Inferior parietal cortex (tissue), 1 donor: ENCODE measurements around the gene ELFN1.

Experiments used
- DNase-seq: peaks from one replicate; pipeline ENCODE4 v3.0.0-alpha.2; 2016; ENCODE audit errors: extremely low spot score

ELFN1 gene

DNA sequence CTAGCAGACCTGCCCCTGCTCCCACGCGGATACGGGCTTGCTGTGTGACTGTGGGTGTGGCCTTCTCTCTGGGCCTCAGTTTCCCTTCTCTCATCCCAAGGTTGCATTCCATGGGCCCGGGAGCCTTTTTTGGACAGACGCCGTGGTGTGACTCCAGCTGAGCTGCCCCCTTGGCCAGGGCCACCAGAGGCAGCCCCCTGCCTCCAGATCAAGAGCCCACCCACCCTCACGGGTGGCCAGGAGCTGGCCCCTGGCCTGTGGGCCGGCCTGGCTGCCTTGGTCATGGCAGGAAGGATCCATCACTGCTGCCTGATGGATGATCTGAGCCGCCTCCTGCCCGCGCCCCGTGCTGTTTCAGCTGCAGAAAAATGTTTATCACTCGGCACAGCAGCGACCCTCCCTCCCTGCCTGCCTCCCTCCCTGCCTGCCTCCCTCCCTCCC lies 27.8 kb upstream of the ELFN1 start:
- DNase-seq: no peak

- DNase-seq: no peak
Measured at GRCh38 chr7:1643270-1644092, 26.6 kb upstream of the ELFN1 start.

GRCh38 chr7:1644341-1645070 lies 25.6 kb upstream of the ELFN1 start:
- no peak for DNase-seq

DNA sequence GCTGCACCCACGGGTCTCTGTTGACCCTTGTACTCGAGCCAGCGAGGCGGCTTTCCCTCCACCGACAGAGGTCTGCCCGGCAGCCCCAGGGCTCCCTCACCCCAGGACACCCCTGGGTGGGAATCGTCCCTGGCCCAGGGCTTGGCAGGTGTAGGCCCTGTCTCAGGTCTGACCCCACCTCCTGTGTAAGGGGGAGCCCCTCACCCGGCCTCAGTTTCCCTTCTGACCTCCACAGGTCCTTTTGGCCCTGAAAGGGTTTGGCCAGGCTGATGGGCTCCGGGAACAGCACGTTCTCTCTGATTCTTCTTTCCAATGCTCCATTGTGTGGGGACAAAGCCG lies 25.0 kb upstream of the ELFN1 start:
- no peak for DNase-seq

DNA sequence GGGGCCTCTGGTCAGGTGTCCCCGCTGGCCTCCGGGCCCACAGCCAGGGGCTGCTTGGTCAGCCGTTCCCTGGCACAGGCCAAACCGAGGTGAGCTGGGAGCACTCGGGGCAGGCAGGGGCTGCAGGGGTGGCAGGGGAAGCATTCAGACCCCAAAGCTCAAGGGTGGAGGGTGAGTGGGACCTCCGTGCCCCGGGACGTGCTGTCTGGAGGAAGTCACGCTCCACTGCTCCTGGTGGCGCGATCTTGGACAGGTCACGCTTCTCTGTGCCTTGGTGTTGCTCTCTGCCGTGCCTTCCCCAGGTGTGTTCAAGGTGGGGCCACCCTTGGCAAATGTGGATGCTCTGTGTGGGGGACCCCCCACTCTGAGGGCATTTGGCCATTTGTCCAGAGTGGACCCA lies 24.6 kb upstream of the ELFN1 start:
- DNase-seq: no peak

DNA sequence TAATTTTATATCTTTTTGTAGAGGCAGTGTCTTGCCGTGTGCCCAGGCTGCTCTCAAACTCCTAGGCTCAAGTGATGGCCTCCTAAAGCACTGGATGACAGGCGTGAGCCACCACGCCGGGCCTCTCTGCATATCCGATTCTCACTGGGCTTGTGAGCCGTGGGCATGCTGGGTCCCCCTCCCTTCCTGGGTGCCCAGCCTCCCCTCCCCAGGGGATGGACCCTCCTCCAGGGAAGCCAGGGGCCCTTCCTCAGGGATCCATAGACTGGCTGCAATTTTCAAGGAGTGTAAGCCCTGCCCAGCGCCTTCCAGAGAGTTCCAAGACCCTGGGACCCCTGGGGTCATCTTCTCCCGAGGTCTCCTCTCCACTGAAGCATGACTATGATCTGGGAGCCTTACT lies 23.7 kb upstream of the ELFN1 start:
- no peak for DNase-seq

GRCh38 chr7:1646957-1647891 lies 22.9 kb upstream of the ELFN1 start:
- DNase-seq: no peak

DNA sequence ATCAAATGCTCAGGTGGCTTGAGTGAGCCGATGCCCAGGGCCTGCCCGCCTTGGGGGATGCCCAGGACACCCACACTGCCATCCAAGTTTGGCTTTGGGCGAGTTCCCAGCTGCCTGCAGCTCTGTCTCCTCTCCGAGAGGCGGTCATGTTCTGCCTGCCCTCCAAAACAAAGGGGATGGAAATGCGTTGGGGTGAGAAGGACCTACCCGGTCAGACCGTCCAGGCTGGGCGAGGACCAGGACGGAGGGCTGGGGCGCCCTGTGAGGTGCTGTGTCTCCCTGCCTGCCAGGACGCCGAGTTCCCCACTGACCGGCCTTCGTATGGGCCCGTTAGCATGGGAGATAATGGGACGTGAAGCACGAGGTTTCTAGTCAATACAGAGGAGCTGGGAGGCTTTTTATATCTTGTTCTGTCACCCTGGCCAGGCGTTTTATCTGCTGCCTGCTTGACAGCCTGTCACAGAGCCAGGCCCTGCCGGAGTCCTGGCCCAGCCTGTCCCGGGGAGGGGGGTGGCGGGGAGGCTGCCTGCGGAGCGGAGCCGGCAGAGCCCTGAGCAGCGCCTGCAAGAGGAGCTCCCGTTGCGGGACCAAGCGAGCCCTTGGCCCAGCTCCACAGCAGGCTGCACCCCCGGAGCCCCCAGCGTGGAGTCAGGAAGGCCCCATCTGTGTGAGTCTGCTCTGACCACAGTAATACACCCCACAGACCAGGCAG lies 22.0 kb upstream of the ELFN1 start:
- DNase-seq: peak; percentile 5

GRCh38 chr7:1649751-1650326 lies 20.2 kb upstream of the ELFN1 start:
- no peak for DNase-seq

DNA sequence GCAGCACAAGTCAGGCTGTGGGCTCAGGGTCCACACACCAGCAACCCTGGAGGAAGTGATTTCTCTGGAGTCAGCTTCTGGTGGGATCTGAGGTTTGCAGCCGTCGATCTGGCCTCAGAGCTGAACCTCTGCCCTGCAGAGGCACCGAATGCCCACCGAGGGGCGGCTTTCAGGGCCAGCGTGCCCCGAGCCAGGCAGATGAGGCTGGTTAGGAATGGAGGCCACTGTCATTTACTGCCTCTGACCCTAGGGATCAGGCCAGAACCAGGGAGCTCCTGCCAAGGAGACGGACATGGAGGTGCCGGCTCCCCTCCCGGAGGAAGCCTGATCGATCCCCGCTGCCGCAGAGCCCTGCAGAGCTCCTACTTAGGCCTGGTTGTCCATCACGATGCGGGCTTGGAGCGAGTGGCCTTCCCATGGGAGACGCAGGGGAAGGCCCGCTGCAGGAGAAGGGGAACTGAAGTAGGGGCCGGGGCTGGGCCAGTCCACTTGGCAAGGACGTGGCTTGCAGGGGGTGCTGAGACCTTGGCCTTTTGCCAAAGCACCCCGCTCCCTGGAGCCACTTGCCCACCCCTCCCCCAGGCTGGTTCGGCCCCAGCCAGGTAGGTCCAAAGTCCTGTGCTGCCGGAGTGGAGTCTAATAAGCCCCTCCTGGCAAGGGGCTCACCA lies 19.6 kb upstream of the ELFN1 start:
- DNase-seq: no peak

- DNase-seq: no peak
Measured at GRCh38 chr7:1651031-1651446, 19.0 kb upstream of the ELFN1 start.

DNA sequence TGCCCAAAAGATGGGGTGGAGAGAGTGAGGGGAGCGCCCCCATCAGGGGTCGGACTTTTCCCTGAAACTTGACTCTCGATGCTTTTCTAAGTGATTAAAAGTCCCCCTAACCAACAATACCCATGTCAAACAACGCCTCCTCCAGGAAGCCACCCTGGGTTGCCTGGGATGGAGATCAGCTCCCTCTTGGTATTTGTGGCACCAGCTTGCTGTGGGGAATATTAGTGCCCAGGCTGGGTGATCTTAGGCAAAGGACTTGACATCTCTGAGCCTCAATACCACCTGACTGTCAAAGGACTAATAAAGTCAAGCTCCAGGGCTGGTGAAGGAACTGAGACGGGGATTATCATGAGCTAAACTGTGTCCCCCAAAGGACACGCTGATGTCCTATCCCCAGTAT lies 18.2 kb upstream of the ELFN1 start:
- no peak for DNase-seq

GRCh38 chr7:1653500-1653899 lies 16.6 kb upstream of the ELFN1 start:
- DNase-seq: no peak

DNA sequence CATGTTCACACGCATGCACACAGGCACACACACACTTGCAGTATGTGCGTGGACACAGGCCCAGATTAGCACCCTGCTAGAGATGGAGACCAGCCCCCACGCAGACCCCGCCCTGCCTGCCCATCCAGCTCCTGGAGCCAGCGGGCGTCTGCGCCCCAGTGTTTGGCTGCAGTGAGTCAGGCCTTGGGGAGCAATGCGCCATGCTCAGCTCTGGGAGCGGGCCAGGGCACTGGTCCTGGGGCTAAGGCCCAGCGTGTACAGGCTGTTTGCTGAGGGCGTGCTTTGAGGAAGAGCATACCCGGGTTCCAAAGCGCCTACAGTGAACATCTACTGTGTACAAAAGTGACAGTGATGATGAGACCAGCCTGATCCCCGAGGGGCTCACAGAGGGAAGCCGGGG lies 16.0 kb upstream of the ELFN1 start:
- DNase-seq: no peak

DNA sequence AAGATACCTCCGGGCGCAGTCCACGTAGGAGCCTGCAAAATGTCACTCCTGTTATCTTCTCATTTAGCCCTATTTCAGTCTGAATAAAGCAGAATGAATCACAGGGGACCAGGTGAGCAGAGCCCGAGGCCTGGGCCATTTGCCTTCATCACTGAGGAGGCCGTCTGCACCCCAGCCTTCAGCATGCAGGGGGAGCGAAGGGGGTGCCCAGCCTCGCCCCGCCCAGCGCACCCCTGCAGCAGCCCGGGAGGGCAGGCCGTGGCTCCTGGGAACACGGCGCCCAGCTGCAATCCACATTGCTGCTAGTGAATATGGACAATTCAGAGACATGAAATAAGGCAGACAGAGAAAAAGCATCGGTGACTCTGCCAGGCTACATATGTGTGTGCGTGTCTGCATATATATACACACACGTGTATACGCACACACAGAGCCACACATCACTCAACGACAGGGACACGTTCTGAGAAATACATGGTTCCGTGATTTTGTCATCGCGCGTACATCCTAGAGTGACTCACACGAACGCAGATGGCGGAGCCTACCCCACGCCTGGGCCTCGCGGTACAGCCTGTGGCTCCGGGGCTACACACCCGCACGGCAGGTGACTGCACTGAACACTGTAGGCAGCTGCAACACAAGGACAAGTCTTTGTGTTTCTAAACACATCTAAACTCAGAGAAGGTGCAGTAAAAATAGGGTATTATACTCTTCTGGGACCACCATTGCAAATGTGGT lies 15.2 kb upstream of the ELFN1 start:
- DNase-seq: no peak

- DNase-seq: no peak
Measured at GRCh38 chr7:1659696-1660095, 10.4 kb upstream of the ELFN1 start.

- DNase-seq: no peak
Measured at GRCh38 chr7:1661461-1661860, 8.6 kb upstream of the ELFN1 start.

DNA sequence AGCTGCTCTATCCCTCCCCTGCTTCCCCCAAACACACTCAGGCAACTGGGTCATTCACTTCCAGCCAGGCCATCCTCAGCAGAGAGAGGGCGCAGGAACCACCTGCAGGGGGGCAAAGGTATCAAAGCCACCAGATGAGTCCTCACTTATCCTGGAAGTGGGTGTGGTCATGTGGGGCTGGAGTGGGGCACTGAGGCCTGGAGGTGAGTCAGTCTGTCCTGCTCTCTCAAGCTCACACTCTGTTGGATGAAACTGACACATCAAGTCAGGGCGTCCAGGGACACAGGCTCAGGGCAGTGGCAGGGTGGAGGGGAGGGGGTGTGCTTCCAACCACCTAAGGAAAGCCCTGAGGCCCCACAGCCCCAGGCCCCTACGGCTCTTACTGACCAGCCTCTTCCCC lies 8.0 kb upstream of the ELFN1 start:
- no peak for DNase-seq

DNA sequence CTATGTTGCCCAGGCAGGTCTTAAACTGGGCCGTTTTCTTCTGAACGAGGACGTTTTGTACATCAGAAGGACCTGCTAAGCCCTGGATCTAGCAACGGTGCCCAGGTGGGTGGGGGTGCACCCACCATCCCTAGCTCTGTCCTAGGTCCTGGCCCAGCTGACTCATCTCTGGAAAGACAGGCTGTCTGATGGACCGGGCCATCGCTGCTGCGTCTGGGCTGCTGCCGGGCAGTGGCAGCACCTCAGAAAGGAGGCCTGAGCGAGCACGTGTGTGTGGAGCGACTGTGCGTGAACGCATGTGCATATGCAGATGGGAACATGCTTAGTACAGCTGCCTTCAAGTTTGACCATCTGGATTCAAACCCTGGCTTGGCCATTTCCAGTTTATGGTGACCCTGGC lies 7.3 kb upstream of the ELFN1 start:
- no peak for DNase-seq

GRCh38 chr7:1663223-1663622 lies 6.9 kb upstream of the ELFN1 start:
- DNase-seq: no peak
